GM12878 (cell line): ENCODE measurements around the gene SPRTN. TPM values are rescaled to one million over a fixed set of nuclear protein-coding genes. Genes with fewer than 3 reads are reported as not detected.

ENCODE experiments used
- ATAC-seq: fragments of 200-7000 bp; cut with Tn5 transposase; 3 replicates; pipeline ENCODE4 v1.9.1; 2020; ENCODE audit warnings: mild to moderate bottlenecking, moderate library complexity
- BruUV-seq: library from RNA; stranded (reverse); fragments of 400-500 nt; replicated peaks from 2 replicates; lab custom pipeline; 2021; lab: Mats Ljungman, UMichigan
- CTCF ChIA-PET: fragments of 300-600 bp; sonication (Branson Sonifier 250); formaldehyde crosslinking; extraction: SDS; loops from one replicate; lab custom pipeline; 2021; ENCODE audit warnings: inconsistent platforms; lab: Yijun Ruan, JAX
- POLR2A ChIA-PET: fragments of 350-600 bp; formaldehyde crosslinking; extraction: SDS; loops from one replicate; lab custom pipeline; 2021; ENCODE audit warnings: inconsistent platforms; lab: Charles Lee
- RAD21 ChIA-PET: fragments of 300-600 bp; sonication (Branson Sonifier 250); formaldehyde crosslinking; loops from one replicate; lab custom pipeline; 2023; ENCODE audit warnings: antibody characterized with exemption; ENCODE audit not compliant: unreplicated experiment; lab: Charles Lee
- SMC1A ChIA-PET: fragments of 300-600 bp; sonication (Branson Sonifier 250); formaldehyde crosslinking; loops from one replicate; lab custom pipeline; 2023; ENCODE audit not compliant: unreplicated experiment, uncharacterized antibody; lab: Charles Lee
- DNase-seq: peaks from one replicate; pipeline ENCODE4 v3.0.0-alpha.2; 2011; ENCODE audit warnings: low read depth, low spot score
- FAIRE-seq: peaks from 3 replicates; lab custom pipeline; 2011; peaks lifted over from hg19 to GRCh38; lab: Jason Lieb, UNC
- H2AFZ ChIP-seq: 2 replicates; pipeline ENCODE4 v1.6.0; 2011; ENCODE audit warnings: low read depth, low read length, control low read depth; ENCODE audit not compliant: control insufficient read depth
- H3K27ac ChIP-seq: 2 replicates; pipeline ENCODE4 v1.5.1; 2011; ENCODE audit warnings: control low read depth; ENCODE audit not compliant: control insufficient read depth, insufficient read depth
- H3K27me3 ChIP-seq, 2 experiments: replicated peaks in 1 of 2; 2 replicates each; pipeline versions ENCODE4 v1.6.0 to v1.6.1; 2011; ENCODE audit warnings: low read length in 1 of 2; ENCODE audit not compliant: control insufficient read depth in 2 of 2, insufficient read depth in 2 of 2
- H3K36me3 ChIP-seq, 2 experiments: 2 replicates each; pipeline ENCODE4 v1.5.1; 2011; ENCODE audit warnings: low read length in 1 of 2; ENCODE audit not compliant: control insufficient read depth in 2 of 2, insufficient read depth in 2 of 2
- H3K4me1 ChIP-seq: 2 replicates; pipeline ENCODE4 v1.6.1; 2011; ENCODE audit warnings: mild to moderate bottlenecking, low read length, moderate library complexity, mixed read lengths; ENCODE audit not compliant: control insufficient read depth, insufficient read depth
- H3K4me2 ChIP-seq: 2 replicates; pipeline ENCODE4 v1.6.0; 2011; ENCODE audit warnings: control low read depth; ENCODE audit not compliant: control insufficient read depth, insufficient read depth
- H3K4me3 ChIP-seq: fragments of 200-600 bp; sonication (generic); 2 replicates; pipeline ENCODE4 v1.5.1; 2016
- H3K79me2 ChIP-seq: 2 replicates; pipeline ENCODE4 v1.6.0; 2011; ENCODE audit warnings: low read length; ENCODE audit not compliant: control insufficient read depth, insufficient read depth
- H3K9ac ChIP-seq: 2 replicates; pipeline ENCODE4 v1.8.0; 2011; ENCODE audit warnings: low read length, control low read depth, mixed read lengths; ENCODE audit not compliant: control insufficient read depth, insufficient read depth
- H3K9me3 ChIP-seq: replicated peaks from 3 replicates; pipeline ENCODE4 v1.5.1; 2011; ENCODE audit warnings: mild to moderate bottlenecking, low read length; ENCODE audit not compliant: control insufficient read depth, insufficient read depth
- H4K20me1 ChIP-seq: 2 replicates; pipeline ENCODE4 v1.6.0; 2011; ENCODE audit not compliant: control insufficient read depth, insufficient read depth
- NFYA ChIP-seq: IDR thresholded peaks from 2 replicates; pipeline ENCODE4 v1.6.1; 2011; ENCODE audit warnings: low read depth, mild to moderate bottlenecking, low read length, improper control_type of control experiment, borderline replicate concordance
- RAD51 ChIP-seq: fragments of 450-650 bp; IDR thresholded peaks from 2 replicates; pipeline ENCODE4 v1.6.1; 2016; ENCODE audit warnings: moderate library complexity, mild to moderate bottlenecking, inconsistent platforms
- YY1 ChIP-seq: IDR thresholded peaks from 2 replicates; pipeline ENCODE4 v1.6.1; 2011; ENCODE audit warnings: low read depth, mild to moderate bottlenecking, low read length
- WGBS: methylation state at CpG from one replicate; pipeline ENCODE4 v1.1.6; 2016; ENCODE audit warnings: low lambda C conversion rate; ENCODE audit not compliant: insufficient replicate concordance, insufficient coverage; ENCODE audit errors: missing lambda C conversion rate; 5-methylcytosine and 5-hydroxymethylcytosine counted together
- in situ Hi-C: fragments of 300-500 bp; cut with MboI; formaldehyde crosslinking; loops from 9 replicates; pipeline ENCODE4 v1.14.3; 2018; ENCODE audit warnings: mixed read lengths
- intact Hi-C: fragments of 100-400 bp; cut with micrococcal nuclease; formaldehyde crosslinking; loops from one replicate; pipeline ENCODE4 v1.14.2; 2022; ENCODE audit not compliant: unreplicated experiment
- polyA plus RNA-seq, 11 experiments: library from polyadenylated mRNA; depleted of rRNA in 4 of 11; unstranded in 6 of 11; stranded (reverse) in 5 of 11; fragments of >200 nt; fragmentation: Nextera tagmentation in 4 of 11; fragmentation: Illumina TruSeq in 1 of 11; extraction: Ambion mirVana in 4 of 11; extraction: Trizol in 1 of 11; gene quantifications; 1 replicate in 1 of 11; 2 replicates in 10 of 11; pipeline versions ENCODE4 v1.2.1 to v1.2.3, GENCODE V29; 2011 to 2016; ENCODE audit warnings: inconsistent platforms in 2 of 11, missing spikeins in 2 of 11, low read depth in 1 of 11
- total RNA-seq, 4 experiments: library from RNA; depleted of rRNA in 3 of 4; stranded (reverse); fragments of >200 nt in 3 of 4; fragmentation: Illumina TruSeq in 1 of 4; extraction: Trizol in 1 of 4; gene quantifications; 2 replicates each; pipeline versions ENCODE4 v1.2.1 to v1.2.3, GENCODE V29; 2013 to 2021
- TF ChIP-seq, protein P1 (sequence below), 3 experiments: IDR thresholded peaks in 2 of 3; conservative IDR thresholded peaks in 1 of 3; 2 replicates each; pipeline ENCODE4 v1.5.1; 2011; ENCODE audit warnings: low read depth in 3 of 3, low read length in 3 of 3, mild to moderate bottlenecking in 3 of 3, control low read depth in 2 of 3, moderate library complexity in 2 of 3, inconsistent platforms in 1 of 3, mixed read lengths in 1 of 3; ENCODE audit not compliant: control insufficient read depth in 2 of 3, insufficient read depth in 1 of 3; ENCODE audit errors: extremely low read depth in 1 of 3
- TF ChIP-seq, protein P2 (sequence below): fragments of 450-650 bp; IDR thresholded peaks from 2 replicates; pipeline ENCODE4 v1.6.1; 2017; ENCODE audit warnings: mild to moderate bottlenecking, low read depth, inconsistent platforms; ENCODE audit not compliant: poor library complexity, severe bottlenecking

Gene SPRTN
- total and polyA plus RNA-seq, 10 of the 15 experiments (the other 5 are each of a cell fraction or from before 2014, with no cell fraction given), result 4.4 to 16.5 (median 12.1) TPM

DNA sequence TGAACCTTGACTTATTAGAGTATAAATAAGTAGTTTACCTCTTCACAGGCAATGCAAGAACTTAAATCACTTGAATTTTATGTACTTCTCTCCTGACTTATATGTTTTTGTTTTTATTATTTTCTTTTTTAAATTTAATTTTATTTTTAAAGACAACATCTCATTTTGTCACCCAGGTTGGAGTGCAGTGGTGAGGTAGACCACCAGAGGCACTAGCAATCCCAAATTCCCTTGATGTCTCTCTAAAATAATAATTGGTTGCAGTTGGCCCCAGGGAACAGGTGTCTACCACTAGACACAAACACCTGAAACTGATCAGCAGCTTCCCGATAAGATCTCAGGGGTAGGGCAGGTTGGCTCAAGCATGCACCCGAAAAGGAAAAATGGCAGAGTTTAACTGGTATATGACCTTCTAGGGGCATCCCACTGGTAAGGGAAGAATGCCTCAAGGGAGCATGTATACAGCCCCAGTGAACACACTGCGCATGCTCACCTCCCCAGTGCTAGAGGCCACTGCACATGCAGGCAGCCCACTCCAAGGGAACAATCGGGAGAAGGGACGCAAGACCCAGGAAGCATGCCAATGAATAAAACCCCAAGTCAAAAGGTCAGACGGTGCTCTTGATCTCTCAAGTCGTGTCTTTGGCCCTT is 15.1 kb upstream of the SPRTN start:
- no peaks in the 10 kb centered on the region for H3K79me2 ChIP-seq
- in situ Hi-C loops (no loop called here), intact Hi-C loops (no loop called here)
- H3K27ac ChIP-seq, result no peak overlapping the region
- H2AFZ ChIP-seq, result no peak overlapping the region
- ChIA-PET POLR2A (no interaction called here), SMC1A (interaction anchor here (1.0 kb wide), 1 partner anchor 12 kb away, joined by 4 read pairs; no protein-coding TSS in a partner anchor), CTCF (no interaction called here), RAD21 (no interaction called here)
- FAIRE-seq, result no peak
- H3K9ac ChIP-seq, result no peak overlapping the region
- DNase-seq, result no peak
- TF ChIP-seq NFYA (no peak), RAD51 (no peak), YY1 (no peak)
- TF ChIP-seq, protein P1, sequence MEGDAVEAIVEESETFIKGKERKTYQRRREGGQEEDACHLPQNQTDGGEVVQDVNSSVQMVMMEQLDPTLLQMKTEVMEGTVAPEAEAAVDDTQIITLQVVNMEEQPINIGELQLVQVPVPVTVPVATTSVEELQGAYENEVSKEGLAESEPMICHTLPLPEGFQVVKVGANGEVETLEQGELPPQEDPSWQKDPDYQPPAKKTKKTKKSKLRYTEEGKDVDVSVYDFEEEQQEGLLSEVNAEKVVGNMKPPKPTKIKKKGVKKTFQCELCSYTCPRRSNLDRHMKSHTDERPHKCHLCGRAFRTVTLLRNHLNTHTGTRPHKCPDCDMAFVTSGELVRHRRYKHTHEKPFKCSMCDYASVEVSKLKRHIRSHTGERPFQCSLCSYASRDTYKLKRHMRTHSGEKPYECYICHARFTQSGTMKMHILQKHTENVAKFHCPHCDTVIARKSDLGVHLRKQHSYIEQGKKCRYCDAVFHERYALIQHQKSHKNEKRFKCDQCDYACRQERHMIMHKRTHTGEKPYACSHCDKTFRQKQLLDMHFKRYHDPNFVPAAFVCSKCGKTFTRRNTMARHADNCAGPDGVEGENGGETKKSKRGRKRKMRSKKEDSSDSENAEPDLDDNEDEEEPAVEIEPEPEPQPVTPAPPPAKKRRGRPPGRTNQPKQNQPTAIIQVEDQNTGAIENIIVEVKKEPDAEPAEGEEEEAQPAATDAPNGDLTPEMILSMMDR (IDR thresholded peaks at IDR 0.05 in 2 of 3, conservative IDR thresholded peaks at IDR 0.05 in 1 of 3; ENCODE audit: control insufficient read depth in 2 of 3, extremely low read depth in 1 of 3, insufficient read depth in 1 of 3, low read depth in 3 of 3, low read length in 3 of 3), result 0 out of 6 replicates have a peak, but pooled peaks of 1 of the 3 experiments have one; percentile 21
- TF ChIP-seq, protein P2, sequence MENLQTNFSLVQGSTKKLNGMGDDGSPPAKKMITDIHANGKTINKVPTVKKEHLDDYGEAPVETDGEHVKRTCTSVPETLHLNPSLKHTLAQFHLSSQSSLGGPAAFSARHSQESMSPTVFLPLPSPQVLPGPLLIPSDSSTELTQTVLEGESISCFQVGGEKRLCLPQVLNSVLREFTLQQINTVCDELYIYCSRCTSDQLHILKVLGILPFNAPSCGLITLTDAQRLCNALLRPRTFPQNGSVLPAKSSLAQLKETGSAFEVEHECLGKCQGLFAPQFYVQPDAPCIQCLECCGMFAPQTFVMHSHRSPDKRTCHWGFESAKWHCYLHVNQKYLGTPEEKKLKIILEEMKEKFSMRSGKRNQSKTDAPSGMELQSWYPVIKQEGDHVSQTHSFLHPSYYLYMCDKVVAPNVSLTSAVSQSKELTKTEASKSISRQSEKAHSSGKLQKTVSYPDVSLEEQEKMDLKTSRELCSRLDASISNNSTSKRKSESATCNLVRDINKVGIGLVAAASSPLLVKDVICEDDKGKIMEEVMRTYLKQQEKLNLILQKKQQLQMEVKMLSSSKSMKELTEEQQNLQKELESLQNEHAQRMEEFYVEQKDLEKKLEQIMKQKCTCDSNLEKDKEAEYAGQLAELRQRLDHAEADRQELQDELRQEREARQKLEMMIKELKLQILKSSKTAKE, result no peak
- no peaks in the 10 kb centered on the region for H3K4me1 ChIP-seq
- ATAC-seq, result no peak
- H3K9me3 ChIP-seq, result no peaks in the 10 kb centered on the region
- 85% methylated on average over 7 of the region's 7 CpGs for WGBS
- no peaks in the 10 kb centered on the region for H4K20me1 ChIP-seq
- H3K27me3 ChIP-seq, result no peaks in the 10 kb centered on the region
- no TSS peak for BruUV-seq
- H3K4me3 ChIP-seq, result no peak overlapping the region
- H3K4me2 ChIP-seq, result no peak overlapping the region
- H3K36me3 ChIP-seq, result no peaks in the 10 kb centered on the region
